ENCODE measurements around the gene DNAH2. TPM values are rescaled to one million over a fixed set of nuclear protein-coding genes. Genes with fewer than 3 reads are reported as not detected.

The DNAH2 gene
- total and polyA plus RNA-seq, 3 donors from 2014 or later = 11.7 to 24.9 (median 22.7) TPM

GRCh38 chr17:7677388-7678067, 40.0 kb upstream of the DNAH2 start:
- no peaks in the 10 kb centered on the region for H3K27me3 ChIP-seq
- intact Hi-C loops (cut with DNase I; ENCODE audit: low total_unique reads) = no loop called here
- TF ChIP-seq, protein P1, sequence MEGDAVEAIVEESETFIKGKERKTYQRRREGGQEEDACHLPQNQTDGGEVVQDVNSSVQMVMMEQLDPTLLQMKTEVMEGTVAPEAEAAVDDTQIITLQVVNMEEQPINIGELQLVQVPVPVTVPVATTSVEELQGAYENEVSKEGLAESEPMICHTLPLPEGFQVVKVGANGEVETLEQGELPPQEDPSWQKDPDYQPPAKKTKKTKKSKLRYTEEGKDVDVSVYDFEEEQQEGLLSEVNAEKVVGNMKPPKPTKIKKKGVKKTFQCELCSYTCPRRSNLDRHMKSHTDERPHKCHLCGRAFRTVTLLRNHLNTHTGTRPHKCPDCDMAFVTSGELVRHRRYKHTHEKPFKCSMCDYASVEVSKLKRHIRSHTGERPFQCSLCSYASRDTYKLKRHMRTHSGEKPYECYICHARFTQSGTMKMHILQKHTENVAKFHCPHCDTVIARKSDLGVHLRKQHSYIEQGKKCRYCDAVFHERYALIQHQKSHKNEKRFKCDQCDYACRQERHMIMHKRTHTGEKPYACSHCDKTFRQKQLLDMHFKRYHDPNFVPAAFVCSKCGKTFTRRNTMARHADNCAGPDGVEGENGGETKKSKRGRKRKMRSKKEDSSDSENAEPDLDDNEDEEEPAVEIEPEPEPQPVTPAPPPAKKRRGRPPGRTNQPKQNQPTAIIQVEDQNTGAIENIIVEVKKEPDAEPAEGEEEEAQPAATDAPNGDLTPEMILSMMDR (IDR thresholded peaks at IDR 0.05) = no peak
- no peak for TF ChIP-seq POLR2A (IDR thresholded peaks at IDR 0.05)

GRCh38 chr17:7684851-7685532, 32.6 kb upstream of the DNAH2 start:
- no peaks in the 10 kb centered on the region for H3K36me3 ChIP-seq (ENCODE audit: low read depth, missing control alignments)
- H3K27ac ChIP-seq = peak overlapping the region; percentile 84 to 96
- WGBS, 2 donors = 35 to 46% methylated on average over 15 of the region's 15 CpGs
- H3K4me1 ChIP-seq = peaks cover 24% of the 10 kb centered on the region
- TF ChIP-seq POLR2A (IDR thresholded peaks at IDR 0.05) = no peak
- TF ChIP-seq, protein P1 (IDR thresholded peaks at IDR 0.05) = no peak
- no peaks in the 10 kb centered on the region for H3K27me3 ChIP-seq
- H3K4me3 ChIP-seq = peak overlapping the region; percentile 85 to 92
- no peak for DNase-seq
- H3K9me3 ChIP-seq = no peaks in the 10 kb centered on the region
- intact Hi-C loops (cut with DNase I; ENCODE audit: low total_unique reads) = no loop called here

More at GRCh38 chr17:7677388-7678067, 40.0 kb upstream of the DNAH2 start:
- Histone ChIP-seq H3K4me1 (no peaks in the 10 kb centered on the region), H3K27ac (no peak overlapping the region), H3K36me3 (ENCODE audit: low read depth, missing control alignments) (no peaks in the 10 kb centered on the region), H3K9me3 (no peaks in the 10 kb centered on the region), H3K4me3 (no peak overlapping the region)
- 78 to 80% methylated on average over 10 of the region's 10 CpGs for WGBS, 2 donors
- no peak for DNase-seq

- TF ChIP-seq, protein P1 (IDR thresholded peaks at IDR 0.05) = peak in 1 of 3 experiments; percentile 8
- no peak for TF ChIP-seq POLR2A (IDR thresholded peaks at IDR 0.05)
- WGBS, 2 donors = 2 to 4% methylated on average over 44 of the region's 44 CpGs
- intact Hi-C loops (cut with DNase I; ENCODE audit: low total_unique reads) = no loop called here
- no peaks in the 10 kb centered on the region for H3K9me3 ChIP-seq
- DNase-seq = peak; percentile 96
- peaks cover 24% of the 10 kb centered on the region for H3K4me1 ChIP-seq
- H3K36me3 ChIP-seq (ENCODE audit: low read depth, missing control alignments) = no peaks in the 10 kb centered on the region
- H3K27me3 ChIP-seq = no peaks in the 10 kb centered on the region
- H3K4me3 ChIP-seq = peak overlapping the region; percentile 85 to 92
- peak overlapping the region; percentile 84 to 96 for H3K27ac ChIP-seq
These were observed 31.9 kb upstream of the DNAH2 start for GRCh38 chr17:7685533-7686221.

DNA sequence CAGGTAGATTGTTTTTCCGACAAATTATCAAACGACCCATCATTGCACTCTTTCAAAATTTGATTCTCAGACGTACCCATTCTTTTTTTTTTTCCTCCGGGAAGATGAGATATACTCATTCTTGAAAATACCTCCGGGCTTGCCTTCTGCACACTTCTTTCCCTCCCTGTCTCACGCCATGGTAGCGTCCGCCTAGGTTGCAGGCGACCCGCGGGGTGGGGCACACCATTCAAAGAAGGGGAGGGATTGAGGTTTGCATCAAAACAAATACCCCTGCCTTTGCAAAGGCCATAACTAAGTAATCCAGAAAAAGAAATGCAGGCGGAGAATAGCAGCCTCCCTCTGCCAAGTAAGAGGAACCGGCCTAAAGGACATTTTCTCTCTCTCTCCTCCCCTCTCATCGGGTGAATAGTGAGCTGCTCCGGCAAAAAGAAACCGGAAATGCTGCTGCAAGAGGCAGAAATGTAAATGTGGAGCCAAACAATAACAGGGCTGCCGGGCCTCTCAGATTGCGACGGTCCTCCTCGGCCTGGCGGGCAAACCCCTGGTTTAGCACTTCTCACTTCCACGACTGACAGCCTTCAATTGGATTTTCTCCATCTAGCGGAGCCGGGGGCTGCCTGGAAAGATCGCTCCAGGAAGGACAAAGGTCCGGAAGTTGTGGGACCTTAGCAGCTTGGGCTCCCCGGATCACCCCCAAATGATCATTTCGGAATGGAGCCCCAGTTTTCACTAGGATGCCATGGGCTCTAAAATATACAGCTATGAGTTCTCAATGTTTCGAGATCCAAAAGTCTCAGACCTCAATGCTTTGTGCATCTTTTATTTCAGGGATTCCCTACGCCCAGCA, 31.1 kb upstream of the DNAH2 start:
- Histone ChIP-seq H3K36me3 (ENCODE audit: low read depth, missing control alignments) (no peaks in the 10 kb centered on the region), H3K9me3 (no peaks in the 10 kb centered on the region), H3K4me3 (peak overlapping the region; percentile 85 to 92), H3K27ac (peak overlapping the region; percentile 84 to 96), H3K4me1 (peaks cover 24% of the 10 kb centered on the region), H3K27me3 (no peaks in the 10 kb centered on the region)
- 0% methylated on average over 29 to 30 of the region's 30 CpGs for WGBS, 2 donors
- peak; percentile 86 for DNase-seq
- intact Hi-C loops (cut with DNase I; ENCODE audit: low total_unique reads) = no loop called here
- peak; percentile 5 for TF ChIP-seq POLR2A (IDR thresholded peaks at IDR 0.05)
- TF ChIP-seq, protein P1 (IDR thresholded peaks at IDR 0.05) = no peak

All from testis (tissue), 3 donors.